OCI-LY1 (cell line): Measurements from ENCODE around the gene CNTN1.

Experiments
- H2AFZ ChIP-seq: fragments of 200-600 bp; sonication (generic), shearing (Covaris generic); 2 replicates; pipeline ENCODE4 v1.6.0; 2014; ENCODE audit warnings: antibody characterized with exemption, mild to moderate bottlenecking, low read length
- H3F3A ChIP-seq: fragments of 200-600 bp; sonication (generic), shearing (Covaris generic); 2 replicates; pipeline ENCODE4 v1.6.0; 2014; ENCODE audit warnings: mild to moderate bottlenecking, antibody characterized with exemption, low read length, moderate library complexity; ENCODE audit not compliant: insufficient read depth
- H3K27ac ChIP-seq: fragments of 200-600 bp; sonication (generic); 2 replicates; pipeline ENCODE4 v1.5.1; 2014; ENCODE audit warnings: low read length, mixed run types, mild to moderate bottlenecking, low read depth; ENCODE audit not compliant: poor library complexity, severe bottlenecking
- H3K27me3 ChIP-seq: fragments of 200-600 bp; sonication (generic); 2 replicates; pipeline ENCODE4 v1.6.0; 2014; ENCODE audit warnings: antibody characterized with exemption, mild to moderate bottlenecking, low read length, moderate library complexity; ENCODE audit not compliant: insufficient read depth
- H3K36me3 ChIP-seq: fragments of 200-600 bp; sonication (generic); 2 replicates; pipeline ENCODE4 v1.6.1; 2014; ENCODE audit warnings: mild to moderate bottlenecking, antibody characterized with exemption, low read length, moderate library complexity, mixed read lengths; ENCODE audit not compliant: insufficient read depth
- H3K4me1 ChIP-seq: fragments of 200-600 bp; sonication (generic); 2 replicates; pipeline ENCODE4 v1.5.1; 2014; ENCODE audit warnings: mild to moderate bottlenecking, low read length, moderate library complexity; ENCODE audit not compliant: insufficient read depth, severe bottlenecking
- H3K4me2 ChIP-seq: fragments of 200-600 bp; sonication (generic), shearing (Covaris generic); 2 replicates; pipeline ENCODE4 v1.6.1; 2014; ENCODE audit warnings: low read length
- H3K4me3 ChIP-seq: fragments of 200-600 bp; sonication (generic); 2 replicates; pipeline ENCODE4 v1.5.1; 2014; ENCODE audit warnings: low read length, low read depth, mild to moderate bottlenecking, mixed read lengths; ENCODE audit not compliant: poor library complexity, severe bottlenecking
- H3K79me2 ChIP-seq: fragments of 200-600 bp; shearing (Covaris generic); 2 replicates; pipeline ENCODE4 v1.6.1; 2016; ENCODE audit warnings: mixed run types, low read length, mixed read lengths; ENCODE audit not compliant: insufficient read depth
- H3K9ac ChIP-seq: fragments of 200-600 bp; sonication (generic), shearing (Covaris generic); 2 replicates; pipeline ENCODE4 v1.6.1; 2014; ENCODE audit warnings: mild to moderate bottlenecking, low read length, mixed read lengths
- H3K9me2 ChIP-seq: fragments of 200-600 bp; sonication (generic), shearing (Covaris generic); 2 replicates; pipeline ENCODE4 v1.6.1; 2014; ENCODE audit warnings: low read depth, mild to moderate bottlenecking, low read length, mixed read lengths
- H3K9me3 ChIP-seq: fragments of 200-600 bp; shearing (Covaris generic); 2 replicates; pipeline ENCODE4 v1.6.1; 2014; ENCODE audit warnings: low read length, mixed read lengths
- H4K20me1 ChIP-seq: fragments of 200-600 bp; sonication (generic), shearing (Covaris generic); 2 replicates; pipeline ENCODE4 v1.6.0; 2016; ENCODE audit warnings: mild to moderate bottlenecking, low read length; ENCODE audit not compliant: insufficient read depth
- EZH2 ChIP-seq: fragments of 200-600 bp; sonication (generic), shearing (Covaris generic); IDR thresholded peaks from 2 replicates; pipeline ENCODE4 v1.8.0; 2017; ENCODE audit warnings: borderline replicate concordance, mixed run types, mild to moderate bottlenecking, antibody characterized with exemption, low read length, moderate library complexity, mixed read lengths
- TF ChIP-seq, protein P1 (sequence below): fragments of 200-600 bp; sonication (generic), shearing (Covaris generic); IDR thresholded peaks from 2 replicates; pipeline ENCODE4 v1.5.1; 2017; ENCODE audit warnings: mild to moderate bottlenecking, antibody characterized with exemption, low read length, moderate library complexity, mixed read lengths

Gene CNTN1

DNA sequence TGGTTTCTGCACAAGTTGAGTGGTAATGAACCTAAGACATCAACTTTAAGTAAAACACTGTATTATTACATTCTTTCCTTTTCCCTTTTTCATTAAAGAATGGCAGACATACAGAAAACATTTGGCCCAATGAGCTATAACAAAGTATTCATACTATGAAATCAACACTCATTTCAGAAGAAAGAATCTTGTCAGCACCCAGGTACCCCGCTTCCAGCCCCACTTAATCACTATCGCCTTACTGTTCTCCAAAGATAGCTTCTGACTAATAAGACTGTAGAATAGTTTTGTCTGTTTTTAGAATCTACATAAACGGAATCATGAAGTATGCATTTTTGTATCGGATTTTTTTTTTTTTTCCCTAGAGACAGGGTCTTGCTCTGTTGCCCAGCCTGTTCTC, 9.5 kb downstream of the CNTN1 start:
- Histone ChIP-seq H3F3A (no peaks in the 10 kb centered on the region), H3K4me1 (no peaks in the 10 kb centered on the region), H2AFZ (no peak overlapping the region), H3K4me2 (no peak overlapping the region), H3K27me3 (no peaks in the 10 kb centered on the region), H3K9me3 (no peaks in the 10 kb centered on the region), H3K9me2 (no peaks in the 10 kb centered on the region), H3K9ac (no peak overlapping the region), H3K36me3 (no peaks in the 10 kb centered on the region), H3K4me3 (no peak overlapping the region), H3K27ac (no peak overlapping the region), H3K79me2 (no peaks in the 10 kb centered on the region), H4K20me1 (no peaks in the 10 kb centered on the region)
- TF ChIP-seq, protein P1, sequence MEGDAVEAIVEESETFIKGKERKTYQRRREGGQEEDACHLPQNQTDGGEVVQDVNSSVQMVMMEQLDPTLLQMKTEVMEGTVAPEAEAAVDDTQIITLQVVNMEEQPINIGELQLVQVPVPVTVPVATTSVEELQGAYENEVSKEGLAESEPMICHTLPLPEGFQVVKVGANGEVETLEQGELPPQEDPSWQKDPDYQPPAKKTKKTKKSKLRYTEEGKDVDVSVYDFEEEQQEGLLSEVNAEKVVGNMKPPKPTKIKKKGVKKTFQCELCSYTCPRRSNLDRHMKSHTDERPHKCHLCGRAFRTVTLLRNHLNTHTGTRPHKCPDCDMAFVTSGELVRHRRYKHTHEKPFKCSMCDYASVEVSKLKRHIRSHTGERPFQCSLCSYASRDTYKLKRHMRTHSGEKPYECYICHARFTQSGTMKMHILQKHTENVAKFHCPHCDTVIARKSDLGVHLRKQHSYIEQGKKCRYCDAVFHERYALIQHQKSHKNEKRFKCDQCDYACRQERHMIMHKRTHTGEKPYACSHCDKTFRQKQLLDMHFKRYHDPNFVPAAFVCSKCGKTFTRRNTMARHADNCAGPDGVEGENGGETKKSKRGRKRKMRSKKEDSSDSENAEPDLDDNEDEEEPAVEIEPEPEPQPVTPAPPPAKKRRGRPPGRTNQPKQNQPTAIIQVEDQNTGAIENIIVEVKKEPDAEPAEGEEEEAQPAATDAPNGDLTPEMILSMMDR = no peak
- no peak for TF ChIP-seq EZH2

GRCh38 chr12:40711121-40711520, 18.9 kb downstream of the CNTN1 start:
- Histone ChIP-seq H3K27me3 (no peaks in the 10 kb centered on the region), H3K9ac (no peak overlapping the region), H3K9me2 (no peaks in the 10 kb centered on the region), H3K36me3 (no peaks in the 10 kb centered on the region), H3K4me2 (no peak overlapping the region), H3F3A (no peaks in the 10 kb centered on the region), H3K4me3 (no peak overlapping the region), H3K9me3 (no peaks in the 10 kb centered on the region), H3K27ac (no peak overlapping the region), H3K79me2 (no peaks in the 10 kb centered on the region), H2AFZ (no peak overlapping the region), H3K4me1 (no peaks in the 10 kb centered on the region), H4K20me1 (no peaks in the 10 kb centered on the region)
- TF ChIP-seq, protein P1 = no peak

GRCh38 chr12:40714636-40715035, 22.4 kb downstream of the CNTN1 start:
- Histone ChIP-seq H3K27me3 (no peaks in the 10 kb centered on the region), H3K9me2 (no peaks in the 10 kb centered on the region), H3K9ac (no peak overlapping the region), H3K9me3 (no peaks in the 10 kb centered on the region), H4K20me1 (no peaks in the 10 kb centered on the region), H3K4me2 (no peak overlapping the region), H3K36me3 (no peaks in the 10 kb centered on the region), H3K4me3 (no peak overlapping the region), H3K4me1 (no peaks in the 10 kb centered on the region), H3F3A (no peaks in the 10 kb centered on the region), H3K27ac (no peak overlapping the region), H2AFZ (no peak overlapping the region), H3K79me2 (no peaks in the 10 kb centered on the region)
- TF ChIP-seq, protein P1 = no peak
- TF ChIP-seq EZH2 = no peak
